Spleen (tissue), 7 donors: Measurements from ENCODE around the gene LRRC37A2.
"Not testable (repeated sequence)": the region's sequence is repeated elsewhere in the genome, so short reads cannot be mapped to it uniquely, and the experiment has no call there.

Source experiments
- POLR2A ChIP-seq, 3 donors: fragments of 450-650 bp; IDR thresholded peaks; one replicate each; pipeline ENCODE4 v1.5.1; 2017; ENCODE audit warnings: antibody characterized with exemption in 3 of 3, mild to moderate bottlenecking in 1 of 3
- TF ChIP-seq, protein P1 (sequence below), 11 experiments: fragments of 200-600 bp in 7 of 11; fragments of 450-650 bp in 4 of 11; sonication (generic) in 4 of 11; IDR thresholded peaks in 8 of 11; conservative IDR thresholded peaks in 3 of 11; 1 replicate in 7 of 11; 2 replicates in 4 of 11; pipeline versions ENCODE4 v1.4.0 to v1.8.0; 2016 to 2021; ENCODE audit warnings: antibody characterized with exemption in 11 of 11, inconsistent platforms in 4 of 11, mild to moderate bottlenecking in 1 of 11
- donor health status: DM: no; HTN: no; CAD: no; lungs with moderate emphysema.
- donor health status: DM: no; HTN: no; CAD: no.
- donor health status: DM: no; HTN: no; CAD: no.

DNA sequence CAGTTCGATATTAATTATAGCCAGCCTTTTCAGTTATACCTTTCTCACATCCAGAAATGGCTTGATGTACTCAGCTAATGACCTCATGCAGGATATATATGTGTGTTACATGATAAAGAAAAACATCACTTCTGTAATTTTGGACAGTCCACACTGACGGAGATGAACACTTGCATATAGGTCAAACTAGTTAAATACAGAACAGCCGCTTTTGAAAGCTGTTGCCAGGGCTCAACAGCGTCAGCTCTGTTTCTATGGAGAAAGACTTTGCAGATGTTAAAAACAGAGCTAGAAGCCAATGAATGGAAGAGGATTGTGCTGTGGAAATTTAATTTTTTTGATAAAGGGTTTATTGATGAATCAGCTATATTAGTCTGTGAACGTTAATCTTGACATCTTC lies 44.6 kb upstream of the LRRC37A2 start:
- TF ChIP-seq, protein P1, sequence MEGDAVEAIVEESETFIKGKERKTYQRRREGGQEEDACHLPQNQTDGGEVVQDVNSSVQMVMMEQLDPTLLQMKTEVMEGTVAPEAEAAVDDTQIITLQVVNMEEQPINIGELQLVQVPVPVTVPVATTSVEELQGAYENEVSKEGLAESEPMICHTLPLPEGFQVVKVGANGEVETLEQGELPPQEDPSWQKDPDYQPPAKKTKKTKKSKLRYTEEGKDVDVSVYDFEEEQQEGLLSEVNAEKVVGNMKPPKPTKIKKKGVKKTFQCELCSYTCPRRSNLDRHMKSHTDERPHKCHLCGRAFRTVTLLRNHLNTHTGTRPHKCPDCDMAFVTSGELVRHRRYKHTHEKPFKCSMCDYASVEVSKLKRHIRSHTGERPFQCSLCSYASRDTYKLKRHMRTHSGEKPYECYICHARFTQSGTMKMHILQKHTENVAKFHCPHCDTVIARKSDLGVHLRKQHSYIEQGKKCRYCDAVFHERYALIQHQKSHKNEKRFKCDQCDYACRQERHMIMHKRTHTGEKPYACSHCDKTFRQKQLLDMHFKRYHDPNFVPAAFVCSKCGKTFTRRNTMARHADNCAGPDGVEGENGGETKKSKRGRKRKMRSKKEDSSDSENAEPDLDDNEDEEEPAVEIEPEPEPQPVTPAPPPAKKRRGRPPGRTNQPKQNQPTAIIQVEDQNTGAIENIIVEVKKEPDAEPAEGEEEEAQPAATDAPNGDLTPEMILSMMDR (IDR thresholded peaks at IDR 0.05 in 8 of 11, conservative IDR thresholded peaks at IDR 0.05 in 3 of 11), result not testable (repeated sequence)
- not testable (repeated sequence) for TF ChIP-seq POLR2A (IDR thresholded peaks at IDR 0.05)
